Measurements from ENCODE around the gene MRFAP1L1. TPM values are rescaled to one million over a fixed set of nuclear protein-coding genes. Genes with fewer than 3 reads are reported as not detected.
"Not testable (repeated sequence)": the region's sequence is repeated elsewhere in the genome, so short reads cannot be mapped to it uniquely, and the experiment has no call there.

Gene MRFAP1L1
- total and polyA plus RNA-seq, 11 donors, result 38.2 to 77.2 (median 43.9) TPM

- ATAC-seq, result peak in 3 of 4 donors; percentile 27 to 43 (median 36)
- WGBS, 4 donors, result 60 to 74% (median 69%) methylated on average over 16 to 31 of the region's 31 CpGs
Measured at GRCh38 chr4:6727081-6727942, 17.6 kb upstream of the MRFAP1L1 start.

GRCh38 chr4:6725427-6725961 is 15.8 kb upstream of the MRFAP1L1 start:
- H3K36me3 ChIP-seq, ATAC-seq, H3K4me3 ChIP-seq, H3K27ac ChIP-seq, H3K27me3 ChIP-seq, DNase-seq, H3K9me3 ChIP-seq, H3K4me1 ChIP-seq: not testable (repeated sequence)
- intact Hi-C loops (cut with DNase I), result loop anchor here in 3 of 10 donors (5.0 to 10.0 kb wide), 2 partner anchors 42 to 49 kb away; no protein-coding TSS in a partner anchor
- 91 to 97% (median 95%) methylated on average over 16 of the region's 16 CpGs for WGBS, 4 donors

More at GRCh38 chr4:6727081-6727942, 17.6 kb upstream of the MRFAP1L1 start:
- TF ChIP-seq CTCF (IDR thresholded peaks at IDR 0.05) (no peak), POLR2A (IDR thresholded peaks at IDR 0.05) (no peak)
- intact Hi-C loops (cut with DNase I), result loop anchor here in 3 of 10 donors (5.0 to 10.0 kb wide), 2 partner anchors 40 to 47 kb away; no protein-coding TSS in a partner anchor
- Histone ChIP-seq H3K27me3 (no peaks in the 10 kb centered on the region), H3K4me1 (peaks cover 0 to 7% (median under 1%) of the 10 kb centered on the region in 12 donors), H3K27ac (no peak overlapping the region), H3K9me3 (no peaks in the 10 kb centered on the region), H3K4me3 (peak overlapping the region in 2 of 12 donors; percentile 12 to 30), H3K36me3 (no peaks in the 10 kb centered on the region)
- no peak for DNase-seq

GRCh38 chr4:6724421-6725111 is 14.9 kb upstream of the MRFAP1L1 start:
- TF ChIP-seq CTCF (IDR thresholded peaks at IDR 0.05), result no peak
- no peak for TF ChIP-seq POLR2A (IDR thresholded peaks at IDR 0.05)
- no peak for ATAC-seq
- no peak for DNase-seq
- Histone ChIP-seq H3K36me3 (no peaks in the 10 kb centered on the region), H3K4me3 (no peak overlapping the region), H3K27me3 (no peaks in the 10 kb centered on the region), H3K4me1 (peaks cover 0 to 9% (median 6%) of the 10 kb centered on the region in 12 donors), H3K27ac (no peak overlapping the region), H3K9me3 (no peaks in the 10 kb centered on the region)
- intact Hi-C loops (cut with DNase I), result loop anchor here in 8 of 10 donors (5.0 to 10.0 kb wide), 7 partner anchors 43 to 348 kb away; no protein-coding TSS in a partner anchor
- 85 to 88% (median 87%) methylated on average over 17 to 21 of the region's 21 CpGs for WGBS, 4 donors

- DNase-seq (no peak), ATAC-seq (no peak)
- intact Hi-C loops (cut with DNase I), result loop anchor here in 6 of 10 donors (2.0 to 10.0 kb wide), 7 partner anchors 48 to 348 kb away; no protein-coding TSS in a partner anchor
- Histone ChIP-seq H3K4me3 (no peak overlapping the region), H3K27ac (no peak overlapping the region), H3K4me1 (peaks cover 0 to 9% (median 6%) of the 10 kb centered on the region in 12 donors), H3K27me3 (no peaks in the 10 kb centered on the region), H3K36me3 (no peaks in the 10 kb centered on the region), H3K9me3 (no peaks in the 10 kb centered on the region)
- TF ChIP-seq POLR2A (IDR thresholded peaks at IDR 0.05) (no peak), CTCF (IDR thresholded peaks at IDR 0.05) (no peak)
- WGBS, 4 donors, result 85 to 93% (median 92%) methylated on average over 5 to 8 of the region's 8 CpGs
Measured at GRCh38 chr4:6723851-6724250, 14.2 kb upstream of the MRFAP1L1 start.

Measured in heart left ventricle (tissue), 16 donors.